ENCODE results near the gene OTULIN.

The OTULIN gene

DNA sequence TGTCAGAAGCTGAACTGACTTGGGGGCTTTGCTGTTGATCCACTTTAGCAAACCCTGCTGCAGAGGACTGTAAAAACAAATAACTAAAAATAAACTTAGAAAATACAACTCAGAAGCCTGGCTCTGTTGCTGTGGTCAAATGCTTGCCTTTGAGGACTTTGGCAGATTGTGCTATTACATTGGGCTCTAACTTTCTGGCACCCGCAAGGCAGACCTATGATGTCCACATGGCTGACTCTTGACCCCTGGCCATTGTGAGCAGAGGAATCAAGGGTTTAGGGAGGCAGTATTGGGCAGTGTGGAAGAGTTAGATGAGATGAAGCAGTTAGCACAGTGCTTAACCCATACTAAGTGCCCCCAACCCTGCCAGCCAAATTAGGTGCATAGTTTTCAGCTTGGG lies 34.0 kb downstream of the OTULIN start:
- DNase-seq (ENCODE audit: low read depth in 2 of 2): no peak

DNA sequence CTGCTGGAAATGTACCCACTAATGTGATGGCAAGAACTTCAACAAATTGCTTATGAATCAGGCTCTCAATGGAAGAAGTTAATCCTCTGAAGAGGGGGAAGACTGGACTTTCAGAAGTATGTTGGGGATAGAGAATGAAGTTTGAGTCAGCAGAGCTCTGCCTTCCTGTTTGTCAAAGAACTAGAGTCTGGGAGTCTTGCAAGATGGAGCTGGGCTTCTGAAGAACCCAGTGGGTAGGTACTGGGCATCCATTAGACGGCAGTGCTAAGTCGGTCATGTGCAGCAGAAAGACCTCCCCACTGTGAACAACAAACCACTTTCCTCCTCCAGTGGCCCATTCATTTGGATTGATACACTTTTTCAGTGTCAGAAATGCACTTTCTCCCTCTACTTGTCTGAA lies 34.6 kb downstream of the OTULIN start:
- DNase-seq (ENCODE audit: low read depth in 2 of 2): no peak

DNA sequence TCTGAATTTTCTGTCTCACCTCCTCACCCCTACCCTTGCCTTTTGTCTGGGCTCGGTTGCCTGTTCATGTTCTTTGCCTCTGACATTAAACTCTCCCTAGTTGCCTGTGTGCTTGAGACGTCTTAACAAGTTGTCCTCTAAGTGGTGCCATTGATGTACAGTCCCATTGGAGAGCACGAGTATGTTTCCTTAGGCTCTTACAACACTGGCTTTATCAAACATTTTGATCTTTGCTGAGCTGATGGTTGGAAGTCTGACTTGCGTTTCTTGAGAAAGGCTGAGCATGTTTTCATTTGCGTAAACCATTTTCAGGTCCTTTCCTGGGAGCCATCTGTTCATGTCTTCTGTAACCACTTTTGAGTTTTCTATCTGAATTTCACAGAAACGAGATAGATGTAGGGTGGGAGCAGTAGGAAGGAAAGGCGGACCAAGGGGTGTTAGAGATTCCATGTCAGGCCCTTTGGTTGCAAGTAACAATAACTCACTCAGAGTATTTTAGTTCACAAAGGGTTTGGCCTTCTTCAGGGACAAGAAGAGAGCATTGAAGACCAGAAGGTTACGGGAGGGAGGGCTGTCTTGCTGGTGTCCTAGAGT lies 35.4 kb downstream of the OTULIN start:
- no peak for DNase-seq (ENCODE audit: low read depth in 2 of 2)

DNA sequence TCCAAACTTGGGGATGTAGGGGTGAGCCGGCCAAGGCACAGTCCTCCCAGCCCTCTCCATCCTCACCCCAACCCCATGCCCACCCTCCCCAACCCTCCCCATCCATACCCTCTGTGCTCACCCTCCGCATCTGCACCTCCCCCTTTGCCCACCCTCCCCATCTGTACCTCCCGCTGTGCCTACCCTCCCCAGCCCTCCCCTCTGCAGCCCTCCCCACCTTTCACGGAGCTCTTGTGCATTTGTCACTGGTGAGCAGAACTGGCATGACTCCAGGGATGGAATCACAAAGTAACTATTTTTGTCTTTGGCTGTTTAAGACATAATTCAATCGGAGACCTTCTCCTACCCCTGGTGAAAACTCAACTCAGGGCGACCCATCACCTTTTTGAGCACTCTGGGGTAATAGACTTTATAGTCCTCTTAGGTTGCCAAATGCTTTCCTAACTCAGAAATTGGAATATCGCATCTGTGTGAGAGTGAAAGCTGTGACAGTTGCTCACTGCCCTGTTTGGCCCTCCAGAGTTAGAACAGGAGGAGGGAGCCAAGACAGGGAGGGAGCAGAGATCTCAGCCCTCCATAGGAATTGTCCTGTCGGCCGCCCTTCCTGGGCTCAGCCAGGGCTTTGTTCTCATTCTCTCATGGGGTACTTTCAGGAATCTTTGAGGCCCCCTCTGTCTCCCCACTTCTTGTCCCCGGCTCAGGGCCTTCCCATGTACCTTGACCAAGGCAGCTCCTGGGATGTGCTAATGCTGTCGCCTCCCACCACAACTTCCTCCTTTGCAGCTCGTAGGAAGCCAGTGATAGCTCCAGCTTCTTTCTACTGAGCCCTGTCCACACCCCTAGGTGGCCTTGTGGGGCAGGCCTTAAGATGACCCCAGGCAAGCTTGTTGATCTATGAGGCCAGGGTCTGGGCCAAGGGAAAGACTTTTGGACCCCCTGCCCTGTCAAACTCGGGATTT lies 36.2 kb downstream of the OTULIN start:
- no peak for DNase-seq (ENCODE audit: low read depth in 2 of 2)

DNA sequence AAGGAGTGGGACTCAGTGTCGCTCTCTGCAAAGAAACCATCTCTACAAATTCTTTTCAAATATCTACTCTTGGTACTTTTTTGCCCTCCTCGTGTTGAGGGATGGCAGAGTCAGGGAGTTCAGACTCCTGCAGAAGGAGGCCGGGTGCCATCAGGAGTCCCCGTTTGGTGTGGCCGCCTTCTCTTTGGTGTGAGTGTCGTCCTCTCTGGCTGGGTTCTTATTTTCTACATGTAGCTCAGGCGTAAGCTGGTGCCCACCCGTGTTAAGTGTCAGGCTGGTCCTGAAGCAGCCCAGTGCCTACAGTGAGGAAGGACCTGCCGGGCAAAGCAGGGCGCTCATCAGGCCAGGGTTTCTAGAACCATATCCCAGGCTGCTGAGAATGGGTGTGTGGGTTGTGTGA lies 37.0 kb downstream of the OTULIN start:
- DNase-seq (ENCODE audit: low read depth in 2 of 2): no peak

DNA sequence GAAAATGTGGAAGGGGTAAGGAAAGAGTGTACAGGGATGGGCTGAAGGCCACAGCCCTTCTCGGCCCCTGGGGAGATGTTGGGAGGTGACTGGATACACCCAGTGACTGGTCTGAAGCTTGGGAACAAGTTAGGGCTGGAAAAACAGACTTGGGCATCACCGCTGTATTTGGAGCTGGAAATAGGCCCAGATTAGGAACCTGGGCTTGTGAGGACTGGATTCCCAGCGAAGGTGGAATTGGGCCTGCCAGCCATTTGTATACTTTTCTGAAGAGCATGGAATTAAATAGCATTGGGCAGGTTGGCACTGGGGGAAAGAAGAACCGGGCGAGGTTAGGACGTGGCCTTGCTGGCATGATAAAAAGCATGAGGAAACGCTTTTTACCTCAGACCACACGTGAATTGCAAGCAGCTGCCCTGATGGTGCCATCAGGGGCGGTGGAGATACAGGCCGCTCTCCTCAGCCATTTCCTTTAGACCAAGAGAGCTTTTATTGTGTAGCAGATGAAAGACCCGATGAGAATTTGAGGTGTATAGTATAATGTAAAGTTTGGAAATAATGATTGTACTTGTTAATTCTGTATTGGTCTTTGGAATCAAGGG lies 37.8 kb downstream of the OTULIN start:
- DNase-seq (ENCODE audit: low read depth in 2 of 2): no peak

DNA sequence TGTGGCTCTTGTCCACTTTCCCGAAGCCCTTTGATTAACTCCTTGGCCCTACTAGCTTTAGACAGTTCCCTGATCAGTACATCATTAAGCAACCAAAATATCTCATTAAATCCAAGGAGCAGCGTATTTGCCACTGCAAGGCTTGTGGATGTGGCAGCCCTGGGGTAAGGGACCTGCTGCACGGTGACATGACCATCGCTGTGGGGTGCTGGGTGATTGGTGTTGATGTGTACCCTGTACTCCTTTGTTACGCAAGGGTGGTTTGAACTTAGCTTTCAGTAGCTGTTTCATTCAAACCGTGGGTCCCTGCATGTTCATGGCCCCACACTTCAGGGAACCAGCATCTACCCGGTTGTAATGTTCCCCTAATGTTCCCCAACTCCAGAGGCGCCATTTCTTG lies 41.0 kb downstream of the OTULIN start:
- DNase-seq (ENCODE audit: low read depth in 2 of 2): no peak

DNA sequence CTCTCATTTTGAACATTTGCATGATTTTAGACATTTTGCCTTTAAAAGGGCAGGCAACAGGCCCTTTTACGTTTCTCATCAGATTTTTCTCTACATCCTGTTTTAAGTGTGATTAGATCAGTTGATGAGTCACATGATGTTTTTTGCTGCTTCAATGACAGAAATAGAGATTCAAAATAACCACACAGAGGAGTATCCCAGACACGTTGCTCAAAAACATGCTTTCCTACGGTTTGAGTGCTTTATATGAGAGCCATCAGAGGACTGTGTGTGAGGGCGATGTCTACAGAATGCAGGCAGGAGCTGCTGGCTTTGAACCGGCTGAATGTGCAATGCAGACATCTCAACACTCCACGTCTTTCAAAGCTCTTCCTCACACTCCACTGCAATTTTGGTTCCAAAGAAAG lies 42.1 kb downstream of the OTULIN start:
- DNase-seq (ENCODE audit: low read depth in 2 of 2): no peak

DNA sequence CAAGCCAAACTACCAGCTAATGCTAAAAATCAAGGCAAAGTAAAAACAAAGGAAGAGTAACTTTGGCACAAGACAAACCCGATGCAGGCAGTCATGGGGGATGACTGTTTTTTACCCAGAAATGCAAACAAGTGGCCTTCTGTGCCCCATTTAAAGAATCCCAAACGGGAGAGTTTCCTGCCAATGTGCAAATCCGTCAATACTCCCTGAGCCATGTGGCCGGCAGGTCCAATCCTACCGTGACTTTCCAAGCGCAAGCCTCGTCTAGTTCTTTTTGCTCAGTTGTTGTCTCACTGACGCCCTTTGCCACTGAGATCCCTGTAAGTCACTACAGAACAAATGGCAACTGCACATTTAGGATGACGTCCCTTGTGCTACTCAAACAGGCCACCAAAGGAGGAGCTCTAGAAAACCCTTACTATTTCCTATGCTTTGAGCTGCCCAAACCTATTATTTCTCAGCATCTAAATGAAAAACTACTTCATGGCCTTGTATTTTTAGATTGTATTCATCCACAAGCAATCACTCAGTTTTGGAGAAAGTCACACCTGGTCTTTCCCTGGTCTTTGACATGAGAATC lies 43.4 kb downstream of the OTULIN start:
- no peak for DNase-seq (ENCODE audit: low read depth in 2 of 2)

DNA sequence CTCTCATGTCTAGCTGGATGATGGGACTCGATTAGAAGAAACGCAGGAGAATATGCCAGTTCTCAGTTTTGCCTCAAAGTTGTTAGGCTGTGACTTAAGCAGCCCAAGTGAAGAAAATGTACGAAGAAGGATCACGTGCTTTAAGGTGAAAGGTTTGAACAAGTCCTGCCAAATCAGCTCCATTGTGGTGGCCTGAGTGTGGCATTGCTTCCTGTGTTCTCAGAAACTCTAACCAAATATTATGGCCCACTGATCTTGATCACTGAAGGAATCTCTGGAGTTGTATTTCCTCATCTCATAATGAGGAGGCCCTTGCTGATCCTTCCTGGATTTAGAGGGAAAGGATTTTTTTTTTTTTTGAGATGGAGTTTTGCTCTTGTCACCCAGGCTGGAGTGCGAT lies 44.0 kb downstream of the OTULIN start:
- no peak for DNase-seq (ENCODE audit: low read depth in 2 of 2)

DNA sequence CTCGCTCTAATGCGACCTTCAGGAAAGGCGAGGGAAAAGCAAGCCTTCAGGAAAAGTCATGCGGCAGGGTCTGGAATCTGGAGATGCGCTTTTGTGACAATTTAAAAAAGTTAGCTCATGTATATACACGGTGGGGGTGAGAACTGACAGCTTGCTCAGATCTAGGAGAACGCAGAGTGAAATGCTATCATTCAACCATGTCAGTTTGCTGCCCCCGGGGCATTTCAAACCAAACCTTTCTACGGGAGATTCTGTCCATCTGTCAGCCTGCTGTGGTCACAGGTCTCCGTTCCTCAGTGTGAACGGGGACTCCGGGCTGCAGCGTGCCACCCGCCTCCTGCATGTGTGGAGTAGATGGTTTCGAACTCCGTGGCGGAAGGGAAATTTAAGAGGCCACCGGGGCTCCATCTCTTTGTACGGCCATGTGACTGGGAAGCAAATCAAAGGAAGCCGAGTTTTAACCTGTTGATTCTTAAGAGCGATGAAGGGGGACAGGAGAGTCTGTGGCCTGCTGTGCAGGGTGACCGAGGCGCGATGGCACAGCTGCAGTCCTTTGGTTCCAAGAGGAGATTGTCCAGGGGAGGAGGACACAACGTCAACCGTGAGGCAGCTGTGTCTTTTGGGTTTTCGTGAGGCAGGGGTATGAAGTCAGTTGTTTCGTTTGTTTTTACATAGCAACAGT lies 45.9 kb downstream of the OTULIN start:
- DNase-seq (ENCODE audit: low read depth in 2 of 2): no peak

DNA sequence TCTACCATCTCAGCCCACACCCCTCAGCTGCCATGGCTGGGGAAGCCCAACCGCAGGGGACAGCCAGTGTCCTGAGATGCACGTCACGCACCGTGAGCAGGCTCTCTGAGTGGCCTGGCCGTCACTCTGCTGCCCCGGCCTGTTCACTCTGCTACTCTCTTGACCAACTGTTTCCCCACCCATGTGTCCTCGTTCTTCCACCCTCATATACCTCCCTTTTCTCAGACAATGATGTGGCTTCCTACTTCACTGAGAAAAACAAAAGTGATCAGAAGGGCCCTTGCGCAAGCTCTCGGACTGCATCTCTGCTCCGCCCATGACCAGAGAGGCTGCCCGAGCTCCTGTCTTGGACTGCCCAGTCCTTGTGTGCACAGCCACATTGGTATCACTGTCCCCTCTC lies 47.6 kb downstream of the OTULIN start:
- no peak for DNase-seq (ENCODE audit: low read depth in 2 of 2)

DNA sequence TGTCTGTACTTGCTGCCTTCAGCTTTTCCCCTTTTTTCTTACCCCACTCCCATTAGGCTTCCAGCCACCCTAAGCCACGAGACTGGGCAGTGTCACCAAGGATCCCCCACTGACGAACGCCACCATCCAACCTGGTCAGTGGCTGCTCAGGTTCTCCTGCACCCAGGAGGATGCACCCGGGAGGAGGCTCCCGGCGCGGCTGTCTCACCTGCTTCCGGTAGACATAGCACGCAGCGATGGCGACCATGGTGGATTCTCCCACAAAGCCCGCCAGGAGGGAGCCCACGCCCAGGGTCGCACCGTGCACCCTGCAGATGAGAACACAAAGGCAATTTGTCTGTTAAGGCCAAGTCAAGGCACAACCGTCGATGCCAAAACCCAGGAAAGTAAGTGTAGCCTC lies 48.1 kb downstream of the OTULIN start:
- DNase-seq (ENCODE audit: low read depth in 2 of 2): no peak

DNA sequence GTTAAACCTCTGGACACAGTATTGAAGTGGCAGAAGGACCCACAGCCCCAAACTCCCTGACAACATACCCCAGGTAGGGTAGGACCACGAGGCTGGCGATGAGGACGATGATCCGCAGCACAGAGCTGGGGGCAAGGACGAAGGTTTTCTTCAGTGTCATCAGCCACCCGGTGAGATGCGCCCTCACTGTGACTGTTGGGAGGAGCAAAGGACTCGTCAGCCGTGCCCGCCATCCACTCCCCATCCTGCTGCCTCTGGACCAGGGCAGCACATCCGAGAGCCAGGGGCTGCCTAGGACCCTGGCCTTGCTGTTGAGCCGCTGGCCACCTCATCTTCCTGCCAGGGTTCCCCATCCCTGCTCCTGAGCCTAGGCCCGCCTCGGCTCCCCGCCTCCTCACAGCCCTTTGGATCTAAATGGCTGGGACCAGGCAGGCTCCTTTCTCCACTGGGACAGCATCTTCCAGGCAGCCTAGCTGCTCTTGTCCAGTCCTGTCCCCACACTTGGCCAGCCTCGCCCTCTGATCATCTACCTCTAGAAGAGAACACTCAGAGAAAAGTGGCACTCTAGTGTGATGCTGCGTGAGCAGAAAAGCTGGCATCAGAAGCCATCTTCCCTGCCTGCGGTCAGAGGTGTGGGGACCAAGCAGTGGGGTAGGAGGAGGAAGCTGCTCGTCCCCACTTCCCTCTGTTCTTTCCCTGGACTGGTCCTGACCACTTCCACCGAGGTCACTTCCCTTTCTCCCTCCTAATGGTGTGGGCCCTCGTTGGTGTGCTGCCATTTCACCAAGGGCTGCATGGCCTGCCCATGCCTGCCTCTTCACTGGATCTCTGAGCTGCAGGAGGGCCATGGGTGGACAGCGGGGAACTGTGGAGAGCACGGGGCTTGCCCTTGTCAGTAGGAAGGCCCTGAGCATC lies 49.2 kb downstream of the OTULIN start:
- no peak for DNase-seq (ENCODE audit: low read depth in 2 of 2)

DNA sequence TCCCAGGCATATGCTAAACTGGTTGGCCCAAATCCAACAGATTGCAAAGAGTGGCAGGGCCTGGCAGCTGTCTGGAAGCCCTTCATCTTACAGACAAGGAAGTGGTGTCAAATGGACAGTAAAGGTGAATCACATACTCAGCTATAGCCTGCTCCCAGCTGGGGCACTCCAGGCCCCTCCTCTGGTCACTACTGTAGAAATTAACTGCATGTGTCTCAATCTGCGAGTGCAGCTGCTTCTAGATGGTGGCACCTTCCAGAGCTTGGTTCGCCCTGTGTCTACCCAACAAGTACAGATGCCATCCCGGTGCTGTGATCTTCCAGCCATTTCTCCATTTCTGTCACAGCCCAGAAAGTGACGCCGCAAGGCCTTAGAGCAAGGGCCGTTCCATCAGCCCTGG lies 50.2 kb downstream of the OTULIN start:
- DNase-seq (ENCODE audit: low read depth in 2 of 2): no peak

DNA sequence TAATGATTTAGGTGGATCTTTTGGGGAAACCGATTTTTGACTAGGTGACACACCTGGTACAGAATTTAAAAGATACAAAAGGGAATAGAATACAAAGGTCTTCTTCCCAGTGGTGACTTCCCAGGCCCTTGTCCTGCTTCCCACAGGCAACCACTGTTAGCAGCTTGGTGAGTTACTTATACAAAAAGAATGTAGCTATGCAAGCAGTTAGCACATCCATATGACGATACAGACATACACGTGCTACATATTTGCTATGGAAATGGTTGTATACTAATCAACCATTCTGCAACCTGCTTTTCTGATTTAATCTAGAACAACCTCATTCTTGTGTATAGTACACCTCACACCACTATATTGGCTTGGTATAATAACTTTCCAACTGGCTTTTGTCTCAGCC lies 51.0 kb downstream of the OTULIN start:
- DNase-seq (ENCODE audit: low read depth in 2 of 2): no peak

DNA sequence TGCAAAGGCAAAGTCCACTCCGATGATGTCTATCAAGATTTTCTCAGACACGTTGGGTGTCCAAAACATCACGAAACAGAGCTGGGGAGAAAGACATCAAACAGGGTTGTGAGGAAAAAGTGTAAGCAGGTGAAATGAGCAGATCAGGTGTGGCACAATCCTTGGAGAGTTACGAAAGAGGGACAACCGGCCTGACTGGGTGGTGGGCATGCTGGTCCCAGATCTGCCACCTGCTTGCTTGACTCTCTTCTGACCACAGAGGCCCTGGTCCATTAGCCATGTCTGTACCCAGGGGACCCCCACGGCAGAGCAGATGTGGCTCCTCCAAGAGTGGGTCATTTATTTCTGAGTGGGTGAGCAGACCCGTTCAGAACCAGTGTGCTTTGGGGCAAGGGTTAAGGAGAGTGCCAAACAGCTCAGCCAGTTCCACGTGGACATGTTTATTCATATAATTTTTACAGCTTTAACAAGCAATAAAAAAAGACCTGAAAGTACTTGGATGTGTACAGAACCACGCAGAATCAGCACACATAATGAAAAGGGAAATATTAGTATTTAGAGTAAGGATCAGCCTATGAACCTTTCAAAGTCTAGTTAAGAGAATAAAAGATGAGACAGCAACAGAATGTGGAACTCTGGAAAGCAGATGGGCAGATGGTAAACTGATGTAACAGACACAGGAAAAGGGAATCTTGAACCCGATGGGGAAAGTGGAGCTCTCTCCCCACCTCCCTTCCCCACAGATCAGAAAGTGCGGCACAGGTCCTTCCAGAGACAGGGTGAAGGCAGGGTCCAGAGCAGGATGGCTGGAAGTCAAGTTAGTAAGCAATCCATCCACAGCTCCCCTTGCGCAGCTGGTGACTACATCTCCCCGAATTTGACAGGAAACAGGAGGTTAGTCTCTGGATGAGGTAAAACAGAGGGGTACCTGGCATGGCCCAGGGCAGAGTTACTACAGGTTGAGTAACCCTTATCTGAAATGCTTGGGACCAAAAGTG lies 52.5 kb downstream of the OTULIN start:
- DNase-seq (ENCODE audit: low read depth in 2 of 2): no peak

DNA sequence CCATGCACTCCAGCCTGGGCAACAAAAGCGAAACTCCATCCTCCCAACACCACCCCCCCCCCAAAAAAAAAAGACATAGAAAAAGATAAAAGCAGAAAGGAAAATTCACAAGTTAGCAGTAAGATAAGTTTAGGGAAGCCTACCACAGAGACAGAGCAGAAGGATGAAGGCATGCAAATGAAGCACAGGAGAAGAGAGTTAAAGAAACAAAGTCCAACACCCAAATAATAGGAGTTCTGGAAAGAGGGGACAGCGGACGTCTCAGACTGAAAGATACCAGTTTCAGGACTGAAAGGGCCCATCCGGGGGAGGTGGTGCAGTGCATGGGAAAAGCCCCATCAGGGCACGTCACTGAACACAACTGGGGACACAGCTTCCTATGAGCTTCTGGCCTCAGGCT lies 54.3 kb downstream of the OTULIN start:
- no peak for DNase-seq (ENCODE audit: low read depth in 2 of 2)

DNA sequence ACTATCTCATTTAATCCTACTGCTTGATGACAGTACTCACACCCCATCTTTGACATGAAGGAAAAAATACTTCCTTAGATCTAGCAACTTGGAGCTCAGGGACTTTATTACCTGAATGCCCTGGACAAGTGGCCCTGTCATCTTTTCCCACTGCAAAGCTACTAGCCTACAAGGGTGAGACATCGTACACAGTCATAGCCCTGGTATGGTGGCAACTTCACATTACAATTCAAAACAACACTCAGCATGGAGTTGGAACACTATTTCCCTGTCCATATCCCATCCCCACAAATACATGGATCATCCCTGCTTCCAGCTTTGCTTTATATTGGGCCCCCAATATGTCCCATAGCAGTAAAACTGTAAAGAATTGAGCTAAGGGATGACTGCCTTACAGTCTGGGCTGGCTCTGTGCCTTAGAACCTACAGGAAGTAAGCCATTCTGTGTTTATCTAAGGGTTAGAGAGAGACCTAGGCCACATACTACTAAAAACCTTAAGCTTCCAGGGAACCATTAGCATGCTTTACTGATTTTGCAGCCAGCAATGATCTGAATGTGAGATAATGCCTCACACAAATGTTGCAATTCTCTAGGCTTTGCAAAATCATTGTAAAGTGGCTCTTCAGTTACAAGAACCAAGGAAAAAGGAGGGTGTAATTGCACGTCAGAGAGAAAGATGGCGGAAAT lies 55.9 kb downstream of the OTULIN start:
- no peak for DNase-seq (ENCODE audit: low read depth in 2 of 2)

All from stimulated activated CD4-positive, alpha-beta T cell treated with anti-CD3 and anti-CD28 coated beads, Interleukin-15, amount 100 ng/mL, for 48 hours (primary cell).